HepG2 (cell line): ENCODE measurements around the gene LYPD4. TPM values are rescaled to one million over a fixed set of nuclear protein-coding genes. Genes with fewer than 3 reads are reported as not detected.

Experiments
- ATAC-seq: fragments of 200-7000 bp; cut with Tn5 transposase; 3 replicates; pipeline ENCODE4 v1.9.1; 2020; ENCODE audit warnings: mild to moderate bottlenecking, moderate library complexity
- BruUV-seq: library from RNA; stranded (reverse); fragments of 400-500 nt; replicated peaks from 2 replicates; lab custom pipeline; 2021; lab: Mats Ljungman, UMichigan
- CTCF ChIA-PET: fragments of 300-600 bp; formaldehyde crosslinking; extraction: SDS; loops from one replicate; lab custom pipeline; 2021; ENCODE audit warnings: low total read pairs, inconsistent platforms, low intra/inter-chr PET ratio; lab: Yijun Ruan, JAX
- POLR2A ChIA-PET: fragments of 350-600 bp; sonication (Branson Sonifier 250); formaldehyde crosslinking; loops from one replicate; lab custom pipeline; 2020; ENCODE audit warnings: antibody characterized with exemption, inconsistent platforms; lab: Yijun Ruan, JAX
- DNase-seq: peaks from one replicate; pipeline ENCODE4 v3.0.0-alpha.2; 2015; ENCODE audit warnings: low spot score
- FAIRE-seq: peaks from 3 replicates; lab custom pipeline; 2011; peaks lifted over from hg19 to GRCh38; lab: Jason Lieb, UNC
- H2AFZ ChIP-seq: one replicate; pipeline ENCODE4 v1.6.1; 2011; ENCODE audit warnings: low read length, inconsistent platforms
- H3K27ac ChIP-seq: fragments of 300-600 bp; 3 replicates; pipeline ENCODE4 v1.8.0; 2011; ENCODE audit warnings: mixed run types, mild to moderate bottlenecking, mixed read lengths, low read length, inconsistent platforms; ENCODE audit not compliant: insufficient read depth; ENCODE audit errors: extremely low read length
- H3K27me3 ChIP-seq, 2 experiments: fragments of 200-600 bp in 1 of 2; 2 replicates in 1 of 2; 3 replicates in 1 of 2; pipeline versions ENCODE4 v1.6.0 to v1.8.0; 2011; ENCODE audit warnings: low read length in 2 of 2, mild to moderate bottlenecking in 2 of 2, moderate library complexity in 2 of 2, inconsistent platforms in 1 of 2; ENCODE audit not compliant: insufficient read depth in 2 of 2, control insufficient read depth in 1 of 2
- H3K36me3 ChIP-seq, 2 experiments: fragments of 200-600 bp in 1 of 2; replicated peaks in 1 of 2; 2 replicates in 1 of 2; 3 replicates in 1 of 2; pipeline versions ENCODE4 v1.5.1 to v1.8.0; 2011; ENCODE audit warnings: low read length in 2 of 2, inconsistent platforms in 1 of 2; ENCODE audit not compliant: insufficient read depth in 2 of 2, control insufficient read depth in 1 of 2
- H3K4me1 ChIP-seq: 2 replicates; pipeline ENCODE4 v1.5.1; 2012; ENCODE audit warnings: low read length, inconsistent platforms; ENCODE audit not compliant: insufficient read depth
- H3K4me2 ChIP-seq: 2 replicates; pipeline ENCODE4 v1.6.0; 2011; ENCODE audit warnings: low read depth, low read length, inconsistent platforms
- H3K4me3 ChIP-seq, 3 experiments: fragments of 200-600 bp in 1 of 3; sonication (generic), shearing (Covaris generic) in 1 of 3; replicated peaks in 1 of 3; 2 replicates each; pipeline ENCODE4 v1.5.1; 2011 to 2016; ENCODE audit warnings: low read length in 3 of 3, inconsistent platforms in 2 of 3, low read depth in 2 of 3, mild to moderate bottlenecking in 2 of 3, control low read depth in 1 of 3, mixed read lengths in 1 of 3; ENCODE audit not compliant: insufficient read depth in 1 of 3
- H3K79me2 ChIP-seq: one replicate; pipeline ENCODE4 v1.6.1; 2011; ENCODE audit warnings: low read length, inconsistent platforms; ENCODE audit not compliant: insufficient read depth
- H3K9ac ChIP-seq: 2 replicates; pipeline ENCODE4 v1.6.0; 2011; ENCODE audit warnings: mild to moderate bottlenecking, low read depth, low read length, inconsistent platforms; ENCODE audit not compliant: insufficient read depth
- H3K9me3 ChIP-seq: 2 replicates; pipeline ENCODE4 v1.5.1; 2012; ENCODE audit warnings: mild to moderate bottlenecking, low read length
- H4K20me1 ChIP-seq: 2 replicates; pipeline ENCODE4 v1.6.0; 2011; ENCODE audit warnings: inconsistent platforms, mild to moderate bottlenecking, low read length, moderate library complexity; ENCODE audit not compliant: insufficient read depth
- FOXA1 ChIP-seq, 2 experiments: fragments of 450-650 bp in 1 of 2; sonication (generic) in 1 of 2; formaldehyde crosslinking in 1 of 2; IDR thresholded peaks; 2 replicates each; pipeline versions ENCODE4 v1.4.0 to v1.6.1; 2016 to 2020; ENCODE audit warnings: missing genetic modification reagents in 1 of 2
- FOXJ3 ChIP-seq: sonication (generic); formaldehyde crosslinking; IDR thresholded peaks from 2 replicates; pipeline ENCODE4 v1.4.0; 2020; ENCODE audit warnings: missing genetic modification reagents, mild to moderate bottlenecking, borderline replicate concordance
- ZSCAN21 ChIP-seq: sonication (generic); formaldehyde crosslinking; IDR thresholded peaks from 2 replicates; pipeline ENCODE4 v1.8.0; 2022; ENCODE audit warnings: mild to moderate bottlenecking, missing genetic modification reagents, moderate library complexity, borderline replicate concordance
- ZSCAN29 ChIP-seq: sonication (generic); formaldehyde crosslinking; conservative IDR thresholded peaks from 2 replicates; pipeline ENCODE4 v1.4.0; 2020; ENCODE audit warnings: mild to moderate bottlenecking, missing genetic modification reagents
- WGBS: methylation state at CpG from one replicate; pipeline ENCODE4 v1.1.6; 2017; ENCODE audit warnings: low lambda C conversion rate; 5-methylcytosine and 5-hydroxymethylcytosine counted together
- in situ Hi-C: cut with HindIII; loops from 2 replicates; pipeline ENCODE4 v1.10.0; 2017; ENCODE audit warnings: low pct_unique_long_range_greater_than_20kb; ENCODE audit not compliant: extremely low pct_ligation_motif_present
- intact Hi-C: fragments of 100-400 bp; cut with micrococcal nuclease; formaldehyde crosslinking; loops from one replicate; pipeline ENCODE4 v1.10.0; 2022; ENCODE audit not compliant: unreplicated experiment
- polyA plus RNA-seq, 8 experiments: library from polyadenylated mRNA; depleted of rRNA in 3 of 8; stranded (reverse) in 7 of 8; unstranded in 1 of 8; fragments of >200 nt; fragmentation: Illumina TruSeq in 4 of 8; extraction: Trizol in 4 of 8; gene quantifications; 2 replicates each; pipeline versions ENCODE4 v1.2.1 to v1.2.3, GENCODE V29; 2011 to 2016; ENCODE audit warnings: low read depth in 4 of 8, missing spikeins in 1 of 8, mixed read lengths in 1 of 8; ENCODE audit not compliant: insufficient read depth in 1 of 8
- total RNA-seq, 5 experiments: library from RNA; depleted of rRNA; stranded (reverse); fragments of >200 nt; fragmentation: Illumina TruSeq; extraction: Trizol; gene quantifications; 2 replicates each; pipeline ENCODE4 v1.2.3, GENCODE V29; 2016; ENCODE audit warnings: low read depth in 1 of 5
- TF ChIP-seq, protein P1 (sequence below): fragments of 450-650 bp; IDR thresholded peaks from 2 replicates; pipeline ENCODE4 v1.6.1; 2017
- TF ChIP-seq, protein P2 (sequence below): sonication (generic); formaldehyde crosslinking; IDR thresholded peaks from 2 replicates; pipeline ENCODE4 v1.5.0; 2020; ENCODE audit warnings: mild to moderate bottlenecking, missing genetic modification reagents, moderate library complexity
- TF ChIP-seq, protein P3 (sequence below): sonication (generic); formaldehyde crosslinking; IDR thresholded peaks from 2 replicates; pipeline ENCODE4 v1.4.0; 2020; ENCODE audit warnings: missing genetic modification reagents, borderline replicate concordance

LYPD4 gene
- total and polyA plus RNA-seq, 2 of the 13 experiments (the other 11 are each of a cell fraction or from before 2014, with no cell fraction given), result not detected

- FAIRE-seq (peak; percentile 71), ATAC-seq (peak; percentile 85), DNase-seq (peak; percentile 29)
- 51% methylated on average over 4 of the region's 5 CpGs for WGBS
- no peak for TF ChIP-seq ZSCAN29 (CRISPR knock-in tag)
- TF ChIP-seq FOXA1 (IDR thresholded peaks at IDR 0.05), result no peak
- 0 out of 2 replicates have a peak, but pooled peaks have one; percentile 22 for TF ChIP-seq FOXA1 (CRISPR knock-in tag; IDR thresholded peaks at IDR 0.05)
- TF ChIP-seq, protein P1, sequence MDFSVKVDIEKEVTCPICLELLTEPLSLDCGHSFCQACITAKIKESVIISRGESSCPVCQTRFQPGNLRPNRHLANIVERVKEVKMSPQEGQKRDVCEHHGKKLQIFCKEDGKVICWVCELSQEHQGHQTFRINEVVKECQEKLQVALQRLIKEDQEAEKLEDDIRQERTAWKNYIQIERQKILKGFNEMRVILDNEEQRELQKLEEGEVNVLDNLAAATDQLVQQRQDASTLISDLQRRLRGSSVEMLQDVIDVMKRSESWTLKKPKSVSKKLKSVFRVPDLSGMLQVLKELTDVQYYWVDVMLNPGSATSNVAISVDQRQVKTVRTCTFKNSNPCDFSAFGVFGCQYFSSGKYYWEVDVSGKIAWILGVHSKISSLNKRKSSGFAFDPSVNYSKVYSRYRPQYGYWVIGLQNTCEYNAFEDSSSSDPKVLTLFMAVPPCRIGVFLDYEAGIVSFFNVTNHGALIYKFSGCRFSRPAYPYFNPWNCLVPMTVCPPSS, result no peak
- TF ChIP-seq FOXJ3 (CRISPR knock-in tag), result no peak
- no peak for TF ChIP-seq ZSCAN21 (CRISPR knock-in tag)
- TF ChIP-seq, protein P2, sequence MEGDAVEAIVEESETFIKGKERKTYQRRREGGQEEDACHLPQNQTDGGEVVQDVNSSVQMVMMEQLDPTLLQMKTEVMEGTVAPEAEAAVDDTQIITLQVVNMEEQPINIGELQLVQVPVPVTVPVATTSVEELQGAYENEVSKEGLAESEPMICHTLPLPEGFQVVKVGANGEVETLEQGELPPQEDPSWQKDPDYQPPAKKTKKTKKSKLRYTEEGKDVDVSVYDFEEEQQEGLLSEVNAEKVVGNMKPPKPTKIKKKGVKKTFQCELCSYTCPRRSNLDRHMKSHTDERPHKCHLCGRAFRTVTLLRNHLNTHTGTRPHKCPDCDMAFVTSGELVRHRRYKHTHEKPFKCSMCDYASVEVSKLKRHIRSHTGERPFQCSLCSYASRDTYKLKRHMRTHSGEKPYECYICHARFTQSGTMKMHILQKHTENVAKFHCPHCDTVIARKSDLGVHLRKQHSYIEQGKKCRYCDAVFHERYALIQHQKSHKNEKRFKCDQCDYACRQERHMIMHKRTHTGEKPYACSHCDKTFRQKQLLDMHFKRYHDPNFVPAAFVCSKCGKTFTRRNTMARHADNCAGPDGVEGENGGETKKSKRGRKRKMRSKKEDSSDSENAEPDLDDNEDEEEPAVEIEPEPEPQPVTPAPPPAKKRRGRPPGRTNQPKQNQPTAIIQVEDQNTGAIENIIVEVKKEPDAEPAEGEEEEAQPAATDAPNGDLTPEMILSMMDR (CRISPR knock-in tag), result peak; percentile 60
- TF ChIP-seq, protein P3, sequence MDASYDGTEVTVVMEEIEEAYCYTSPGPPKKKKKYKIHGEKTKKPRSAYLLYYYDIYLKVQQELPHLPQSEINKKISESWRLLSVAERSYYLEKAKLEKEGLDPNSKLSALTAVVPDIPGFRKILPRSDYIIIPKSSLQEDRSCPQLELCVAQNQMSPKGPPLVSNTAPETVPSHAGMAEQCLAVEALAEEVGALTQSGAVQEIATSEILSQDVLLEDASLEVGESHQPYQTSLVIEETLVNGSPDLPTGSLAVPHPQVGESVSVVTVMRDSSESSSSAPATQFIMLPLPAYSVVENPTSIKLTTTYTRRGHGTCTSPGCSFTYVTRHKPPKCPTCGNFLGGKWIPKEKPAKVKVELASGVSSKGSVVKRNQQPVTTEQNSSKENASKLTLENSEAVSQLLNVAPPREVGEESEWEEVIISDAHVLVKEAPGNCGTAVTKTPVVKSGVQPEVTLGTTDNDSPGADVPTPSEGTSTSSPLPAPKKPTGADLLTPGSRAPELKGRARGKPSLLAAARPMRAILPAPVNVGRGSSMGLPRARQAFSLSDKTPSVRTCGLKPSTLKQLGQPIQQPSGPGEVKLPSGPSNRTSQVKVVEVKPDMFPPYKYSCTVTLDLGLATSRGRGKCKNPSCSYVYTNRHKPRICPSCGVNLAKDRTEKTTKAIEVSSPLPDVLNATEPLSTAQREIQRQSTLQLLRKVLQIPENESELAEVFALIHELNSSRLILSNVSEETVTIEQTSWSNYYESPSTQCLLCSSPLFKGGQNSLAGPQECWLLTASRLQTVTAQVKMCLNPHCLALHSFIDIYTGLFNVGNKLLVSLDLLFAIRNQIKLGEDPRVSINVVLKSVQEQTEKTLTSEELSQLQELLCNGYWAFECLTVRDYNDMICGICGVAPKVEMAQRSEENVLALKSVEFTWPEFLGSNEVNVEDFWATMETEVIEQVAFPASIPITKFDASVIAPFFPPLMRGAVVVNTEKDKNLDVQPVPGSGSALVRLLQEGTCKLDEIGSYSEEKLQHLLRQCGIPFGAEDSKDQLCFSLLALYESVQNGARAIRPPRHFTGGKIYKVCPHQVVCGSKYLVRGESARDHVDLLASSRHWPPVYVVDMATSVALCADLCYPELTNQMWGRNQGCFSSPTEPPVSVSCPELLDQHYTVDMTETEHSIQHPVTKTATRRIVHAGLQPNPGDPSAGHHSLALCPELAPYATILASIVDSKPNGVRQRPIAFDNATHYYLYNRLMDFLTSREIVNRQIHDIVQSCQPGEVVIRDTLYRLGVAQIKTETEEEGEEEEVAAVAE (CRISPR knock-in tag), result no peak
- POLR2A ChIA-PET, result no interaction called here
- Histone ChIP-seq H3K36me3 (no peaks in the 10 kb centered on the region), H2AFZ (no peak overlapping the region), H3K27ac (no peak overlapping the region), H4K20me1 (no peaks in the 10 kb centered on the region), H3K79me2 (no peaks in the 10 kb centered on the region), H3K27me3 (peaks cover 0 to 12% of the 10 kb centered on the region in 2 experiments; a peak in 2 of 5 replicates), H3K4me3 (no peak overlapping the region), H3K4me2 (no peak overlapping the region), H3K4me1 (peaks cover 10% of the 10 kb centered on the region), H3K9me3 (no peaks in the 10 kb centered on the region), H3K9ac (no peak overlapping the region)
- in situ Hi-C loops (no loop called here), intact Hi-C loops (loop anchor here (10.0 kb wide), 1 partner anchor 160 kb away; the partner anchor contains the start of gene RABAC1)
- CTCF ChIA-PET, result no interaction called here
- BruUV-seq, result no TSS peak
Measured at GRCh38 chr19:41795031-41795461, 49.4 kb downstream of the LYPD4 start.
